ENCODE results near the gene PTPN18.

The PTPN18 gene

DNA sequence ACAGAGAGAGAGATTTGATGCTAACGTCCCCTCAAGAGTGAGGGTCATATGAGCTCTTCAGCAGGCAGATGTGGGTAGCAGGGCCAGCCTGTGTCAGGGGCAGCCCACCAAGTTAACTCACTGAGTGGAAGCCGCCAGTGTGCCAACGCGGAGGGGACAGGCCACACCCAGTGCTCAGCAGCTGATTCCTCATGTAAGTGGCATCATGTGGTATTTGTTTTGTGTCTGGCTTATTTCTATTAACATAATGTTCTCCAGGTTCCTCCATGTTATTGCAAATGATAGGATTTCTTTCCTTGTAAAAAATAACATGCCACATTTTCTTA is 9.2 kb upstream of the PTPN18 start:
- H3K27ac ChIP-seq (ENCODE audit: low read length) = no peak overlapping the region

GRCh38 chr2:130347220-130347925 is 8.5 kb upstream of the PTPN18 start:
- peaks cover 46% of the 10 kb centered on the region for H3K36me3 ChIP-seq (ENCODE audit: insufficient read depth, low read length)
- no peak overlapping the region for H3K4me2 ChIP-seq (ENCODE audit: insufficient read depth, low read length)
- H3K9ac ChIP-seq (ENCODE audit: low read depth, low read length) = no peak overlapping the region
- peaks cover 27% of the 10 kb centered on the region for H3K79me2 ChIP-seq (ENCODE audit: insufficient read depth, low read length)
- H3K4me1 ChIP-seq (ENCODE audit: insufficient read depth, low read length) = peaks cover 24% of the 10 kb centered on the region
- no peaks in the 10 kb centered on the region for H3K27me3 ChIP-seq (ENCODE audit: insufficient read depth, low read length, poor library complexity)
- no peak overlapping the region for H3K4me3 ChIP-seq (ENCODE audit: low read depth in 1 of 2, low read length in 2 of 2)
- TF ChIP-seq CTCF (IDR thresholded peaks at IDR 0.05; ENCODE audit: borderline replicate concordance, extremely low read depth, low read length, poor library complexity, severe bottlenecking) (no peak), EZH2 (IDR thresholded peaks at IDR 0.05; ENCODE audit: borderline replicate concordance, low read depth, low read length, severe bottlenecking) (no peak)
- H4K20me1 ChIP-seq (ENCODE audit: insufficient read depth, low read length) = peaks cover 25% of the 10 kb centered on the region
- ATAC-seq (ENCODE audit: insufficient read depth, low read depth) (no peak), DNase-seq (no peak)
- no peak overlapping the region for H2AFZ ChIP-seq (ENCODE audit: low read depth, low read length)
- H3K27ac ChIP-seq (ENCODE audit: low read length) = no peak overlapping the region
- no peaks in the 10 kb centered on the region for H3K9me3 ChIP-seq (ENCODE audit: insufficient read depth, low read length, severe bottlenecking)

More for the DNA sequence above, 9.2 kb upstream of the PTPN18 start:
- H3K9ac ChIP-seq (ENCODE audit: low read depth, low read length) = no peak overlapping the region
- H3K9me3 ChIP-seq (ENCODE audit: insufficient read depth, low read length, severe bottlenecking) = no peaks in the 10 kb centered on the region
- peak overlapping the region; percentile 3; the same call in 1 of the 2 replicates for H3K4me2 ChIP-seq (ENCODE audit: insufficient read depth, low read length)
- H3K79me2 ChIP-seq (ENCODE audit: insufficient read depth, low read length) = peaks cover 29% of the 10 kb centered on the region
- no peak overlapping the region for H2AFZ ChIP-seq (ENCODE audit: low read depth, low read length)
- peaks cover 46% of the 10 kb centered on the region for H3K36me3 ChIP-seq (ENCODE audit: insufficient read depth, low read length)
- peaks cover 24% of the 10 kb centered on the region for H3K4me1 ChIP-seq (ENCODE audit: insufficient read depth, low read length)
- H3K4me3 ChIP-seq (ENCODE audit: low read depth in 1 of 2, low read length in 2 of 2) = no peak overlapping the region
- TF ChIP-seq EZH2 (IDR thresholded peaks at IDR 0.05; ENCODE audit: borderline replicate concordance, low read depth, low read length, severe bottlenecking) (no peak), CTCF (IDR thresholded peaks at IDR 0.05; ENCODE audit: borderline replicate concordance, extremely low read depth, low read length, poor library complexity, severe bottlenecking) (no peak)
- ATAC-seq (ENCODE audit: insufficient read depth, low read depth) (no peak), DNase-seq (no peak)
- H3K27me3 ChIP-seq (ENCODE audit: insufficient read depth, low read length, poor library complexity) = no peaks in the 10 kb centered on the region
- peaks cover 25% of the 10 kb centered on the region for H4K20me1 ChIP-seq (ENCODE audit: insufficient read depth, low read length)

- Histone ChIP-seq H4K20me1 (ENCODE audit: insufficient read depth, low read length) (peaks cover 23% of the 10 kb centered on the region), H2AFZ (ENCODE audit: low read depth, low read length) (no peak overlapping the region), H3K27me3 (ENCODE audit: insufficient read depth, low read length, poor library complexity) (no peaks in the 10 kb centered on the region), H3K79me2 (ENCODE audit: insufficient read depth, low read length) (peaks cover 12% of the 10 kb centered on the region), H3K4me2 (ENCODE audit: insufficient read depth, low read length) (no peak overlapping the region), H3K9ac (ENCODE audit: low read depth, low read length) (no peak overlapping the region), H3K4me3 (ENCODE audit: low read depth in 1 of 2, low read length in 2 of 2) (no peak overlapping the region), H3K9me3 (ENCODE audit: insufficient read depth, low read length, severe bottlenecking) (no peaks in the 10 kb centered on the region), H3K27ac (ENCODE audit: low read length) (no peak overlapping the region), H3K4me1 (ENCODE audit: insufficient read depth, low read length) (peaks cover 14% of the 10 kb centered on the region), H3K36me3 (ENCODE audit: insufficient read depth, low read length) (peaks cover 46% of the 10 kb centered on the region)
- ATAC-seq (ENCODE audit: insufficient read depth, low read depth) (no peak), DNase-seq (no peak)
- no peak for TF ChIP-seq CTCF (IDR thresholded peaks at IDR 0.05; ENCODE audit: borderline replicate concordance, extremely low read depth, low read length, poor library complexity, severe bottlenecking)
- no peak for TF ChIP-seq EZH2 (IDR thresholded peaks at IDR 0.05; ENCODE audit: borderline replicate concordance, low read depth, low read length, severe bottlenecking)
Observed at GRCh38 chr2:130349174-130349573, 6.7 kb upstream of the PTPN18 start.

Data from DND-41 (cell line).